A673 (cell line): ENCODE results near the gene IFITM1.

Source experiments
- EZH2 ChIP-seq: fragments of 200-600 bp; sonication (generic); IDR thresholded peaks from 2 replicates; pipeline ENCODE4 v1.6.1; 2017; ENCODE audit warnings: borderline replicate concordance, low read depth, mild to moderate bottlenecking, mixed read lengths, antibody characterized with exemption, low read length; ENCODE audit not compliant: poor library complexity, severe bottlenecking
- TF ChIP-seq, protein P1 (sequence below): fragments of 300-800, 200-600 bp; sonication (generic); conservative IDR thresholded peaks from 2 replicates; pipeline ENCODE4 v1.5.1; 2017; ENCODE audit warnings: low read depth, mild to moderate bottlenecking, antibody characterized with exemption, low read length, moderate library complexity, mixed read lengths

DNA sequence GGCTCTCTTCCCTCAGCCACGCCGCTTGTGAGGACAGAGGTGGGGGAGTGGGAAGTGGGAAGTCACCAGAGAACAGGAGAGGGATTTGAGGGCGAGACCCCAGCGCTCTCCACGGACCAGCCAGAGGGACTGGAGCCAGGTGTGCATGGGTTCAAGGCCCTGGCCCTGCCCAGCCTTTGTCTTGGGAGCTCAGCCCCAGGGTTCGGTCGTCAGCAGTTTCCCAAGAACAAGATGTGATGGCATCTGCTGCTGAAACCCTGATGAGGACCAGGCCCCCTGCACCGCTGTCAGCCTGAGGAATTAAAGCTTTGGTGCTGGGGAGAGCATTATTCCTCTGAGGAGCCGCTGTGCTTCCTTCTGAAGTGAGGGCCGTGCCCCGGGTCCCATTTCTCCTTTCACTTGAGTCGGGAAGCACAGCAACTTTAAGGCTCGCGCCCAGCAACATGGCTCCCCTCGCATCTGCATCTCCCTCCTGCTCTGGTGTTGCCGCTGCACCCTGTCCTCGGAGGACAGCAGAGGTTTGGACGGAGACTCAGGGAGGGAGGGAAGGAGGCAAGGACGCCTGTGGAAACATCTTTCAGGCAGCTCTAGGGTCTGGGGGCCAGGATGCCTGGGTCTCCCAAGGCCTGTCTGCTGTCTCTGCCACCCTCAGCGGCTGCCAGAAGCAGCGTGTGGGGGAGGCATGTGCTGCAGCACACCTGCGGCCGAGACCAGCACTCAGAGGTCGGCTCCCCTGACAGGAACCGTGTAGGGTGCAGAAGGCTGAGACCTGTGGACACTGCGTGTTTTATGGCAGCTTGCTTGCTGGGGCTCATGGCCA, 18.3 kb upstream of the IFITM1 start:
- TF ChIP-seq, protein P1, sequence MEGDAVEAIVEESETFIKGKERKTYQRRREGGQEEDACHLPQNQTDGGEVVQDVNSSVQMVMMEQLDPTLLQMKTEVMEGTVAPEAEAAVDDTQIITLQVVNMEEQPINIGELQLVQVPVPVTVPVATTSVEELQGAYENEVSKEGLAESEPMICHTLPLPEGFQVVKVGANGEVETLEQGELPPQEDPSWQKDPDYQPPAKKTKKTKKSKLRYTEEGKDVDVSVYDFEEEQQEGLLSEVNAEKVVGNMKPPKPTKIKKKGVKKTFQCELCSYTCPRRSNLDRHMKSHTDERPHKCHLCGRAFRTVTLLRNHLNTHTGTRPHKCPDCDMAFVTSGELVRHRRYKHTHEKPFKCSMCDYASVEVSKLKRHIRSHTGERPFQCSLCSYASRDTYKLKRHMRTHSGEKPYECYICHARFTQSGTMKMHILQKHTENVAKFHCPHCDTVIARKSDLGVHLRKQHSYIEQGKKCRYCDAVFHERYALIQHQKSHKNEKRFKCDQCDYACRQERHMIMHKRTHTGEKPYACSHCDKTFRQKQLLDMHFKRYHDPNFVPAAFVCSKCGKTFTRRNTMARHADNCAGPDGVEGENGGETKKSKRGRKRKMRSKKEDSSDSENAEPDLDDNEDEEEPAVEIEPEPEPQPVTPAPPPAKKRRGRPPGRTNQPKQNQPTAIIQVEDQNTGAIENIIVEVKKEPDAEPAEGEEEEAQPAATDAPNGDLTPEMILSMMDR: no peak
- no peak for TF ChIP-seq EZH2
